Sigmoid colon (tissue), 4 donors: ENCODE results near the gene MERTK.
"Not testable (repeated sequence)": the region's sequence is repeated elsewhere in the genome, so short reads cannot be mapped to it uniquely, and the experiment has no call there.

ENCODE experiments used
- EP300 ChIP-seq, 4 donors: sonication (generic); formaldehyde crosslinking; IDR thresholded peaks; one replicate each; pipeline ENCODE4 v1.6.1; 2017; ENCODE audit warnings: antibody characterized with exemption in 4 of 4
- POLR2A ChIP-seq, 2 donors: fragments of 450-650 bp; IDR thresholded peaks; one replicate each; pipeline ENCODE4 v1.6.1; 2016; ENCODE audit warnings: antibody characterized with exemption in 2 of 2, mild to moderate bottlenecking in 2 of 2, moderate library complexity in 2 of 2
- POLR2AphosphoS5 ChIP-seq, 4 donors: sonication (generic); formaldehyde crosslinking; IDR thresholded peaks; one replicate each; pipeline ENCODE4 v1.6.1; 2017; ENCODE audit warnings: antibody characterized with exemption in 4 of 4
- TF ChIP-seq, protein P1 (sequence below), 4 experiments: fragments of 450-650 bp in 3 of 4; fragments of 200-600 bp in 1 of 4; IDR thresholded peaks; one replicate each; pipeline ENCODE4 v1.5.1; 2016 to 2019; ENCODE audit warnings: antibody characterized with exemption in 4 of 4, mild to moderate bottlenecking in 3 of 4, moderate library complexity in 2 of 4

DNA sequence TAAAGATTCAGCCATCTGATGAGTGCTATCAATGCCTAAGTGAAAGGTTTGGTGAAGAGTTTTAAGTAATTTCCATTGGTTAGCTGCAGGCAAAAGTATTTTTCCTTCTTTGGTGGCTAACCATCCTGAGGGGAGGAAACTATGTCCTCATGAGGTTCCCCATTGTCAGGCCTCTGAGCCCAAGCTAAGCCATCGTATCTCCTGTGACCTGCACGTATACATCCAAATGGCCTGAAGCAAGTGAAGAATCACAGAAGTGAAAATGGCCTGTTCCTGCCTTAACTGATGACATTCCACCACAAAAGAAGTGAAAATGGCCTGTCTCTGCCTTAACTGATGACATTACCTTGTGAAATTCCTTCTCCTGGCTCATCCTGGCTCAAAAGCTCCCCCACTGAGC lies 141.7 kb downstream of the MERTK start:
- TF ChIP-seq POLR2AphosphoS5, POLR2A, EP300 (IDR thresholded peaks at IDR 0.05): not testable (repeated sequence)
- TF ChIP-seq, protein P1, sequence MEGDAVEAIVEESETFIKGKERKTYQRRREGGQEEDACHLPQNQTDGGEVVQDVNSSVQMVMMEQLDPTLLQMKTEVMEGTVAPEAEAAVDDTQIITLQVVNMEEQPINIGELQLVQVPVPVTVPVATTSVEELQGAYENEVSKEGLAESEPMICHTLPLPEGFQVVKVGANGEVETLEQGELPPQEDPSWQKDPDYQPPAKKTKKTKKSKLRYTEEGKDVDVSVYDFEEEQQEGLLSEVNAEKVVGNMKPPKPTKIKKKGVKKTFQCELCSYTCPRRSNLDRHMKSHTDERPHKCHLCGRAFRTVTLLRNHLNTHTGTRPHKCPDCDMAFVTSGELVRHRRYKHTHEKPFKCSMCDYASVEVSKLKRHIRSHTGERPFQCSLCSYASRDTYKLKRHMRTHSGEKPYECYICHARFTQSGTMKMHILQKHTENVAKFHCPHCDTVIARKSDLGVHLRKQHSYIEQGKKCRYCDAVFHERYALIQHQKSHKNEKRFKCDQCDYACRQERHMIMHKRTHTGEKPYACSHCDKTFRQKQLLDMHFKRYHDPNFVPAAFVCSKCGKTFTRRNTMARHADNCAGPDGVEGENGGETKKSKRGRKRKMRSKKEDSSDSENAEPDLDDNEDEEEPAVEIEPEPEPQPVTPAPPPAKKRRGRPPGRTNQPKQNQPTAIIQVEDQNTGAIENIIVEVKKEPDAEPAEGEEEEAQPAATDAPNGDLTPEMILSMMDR (IDR thresholded peaks at IDR 0.05): not testable (repeated sequence)
